ENCODE results near the gene CDKN2B-AS1. TPM values are rescaled to one million over a fixed set of nuclear protein-coding genes. Genes with fewer than 3 reads are reported as not detected.
A peak's percentile ranks its signal among the peaks of the same experiment; 100 is the strongest.

CDKN2B-AS1 gene
- total RNA-seq, 1 experiment from 2014 or later: not detected

- Histone ChIP-seq H2BK20ac (ENCODE audit: low read depth, low read length, poor library complexity, severe bottlenecking) (peak overlapping the region; percentile 60), H3K4me1 (ENCODE audit: insufficient read depth, low read length) (peaks cover 5% of the 10 kb centered on the region; the same call in 1 of the 2 replicates), H3K18ac (ENCODE audit: insufficient read length, low read depth, low read length) (no peak overlapping the region)
Observed at GRCh38 chr9:22102146-22103053, 107.8 kb downstream of the CDKN2B-AS1 start.

More at GRCh38 chr9:22102146-22103053, 107.8 kb downstream of the CDKN2B-AS1 start:
- Histone ChIP-seq H2AFZ (ENCODE audit: low read length) (no peak overlapping the region), H3K23me2 (ENCODE audit: insufficient read length, low read depth, low read length, poor library complexity, severe bottlenecking) (no peaks in the 10 kb centered on the region), H3K23ac (ENCODE audit: insufficient read length, low read depth, low read length) (no peak overlapping the region), H3K79me2 (ENCODE audit: insufficient read depth, low read length) (no peaks in the 10 kb centered on the region), H4K20me1 (ENCODE audit: control insufficient read depth, insufficient read depth, insufficient read length) (no peaks in the 10 kb centered on the region), H3K56ac (ENCODE audit: insufficient read length, low read depth, low read length) (no peak overlapping the region), H3K4ac (ENCODE audit: low read depth, low read length) (no peak overlapping the region), H2BK12ac (ENCODE audit: insufficient read length, low read depth, low read length) (no peak overlapping the region), H3K27me3 (ENCODE audit: insufficient read depth, low read length) (no peaks in the 10 kb centered on the region), H3K9me3 (ENCODE audit: control insufficient read depth, low read depth, low read length) (no peaks in the 10 kb centered on the region), H4K91ac (ENCODE audit: insufficient read length, low read depth, low read length) (no peak overlapping the region), H4K8ac (replicated peaks; ENCODE audit: insufficient read length, low read depth, low read length) (no peak overlapping the region), H2BK5ac (ENCODE audit: insufficient read length, low read length) (no peak overlapping the region), H2BK15ac (ENCODE audit: low read depth, low read length) (no peak overlapping the region), H2AK5ac (ENCODE audit: insufficient read length, low read length) (no peak overlapping the region), H3K9ac (ENCODE audit: extremely low read depth, insufficient read length, low read length) (no peak overlapping the region), H3K4me2 (ENCODE audit: insufficient read depth, insufficient read length, low read length) (no peak overlapping the region), H2BK120ac (ENCODE audit: low read depth, low read length, poor library complexity, severe bottlenecking) (no peak overlapping the region), H3K14ac (ENCODE audit: insufficient read depth, low read length) (no peak overlapping the region), H3K27ac (ENCODE audit: insufficient read length, low read depth, low read length) (no peak overlapping the region), H3K79me1 (ENCODE audit: insufficient read depth, low read depth, low read length, poor library complexity, severe bottlenecking) (no peaks in the 10 kb centered on the region), H4K5ac (ENCODE audit: insufficient read length, low read depth, low read length) (no peak overlapping the region), H3T11ph (ENCODE audit: low read length) (no peak overlapping the region)
- H3K4me3 Mint-ChIP-seq: no peak overlapping the region
- H3K4me1 Mint-ChIP-seq: peaks cover 17 to 23% of the 10 kb centered on the region in 2 experiments
- H3K27ac Mint-ChIP-seq: 0 out of 7 replicates have a peak overlapping the region, but pooled peaks of 1 of the 3 experiments have one; percentile 55
- TF ChIP-seq, protein P1, sequence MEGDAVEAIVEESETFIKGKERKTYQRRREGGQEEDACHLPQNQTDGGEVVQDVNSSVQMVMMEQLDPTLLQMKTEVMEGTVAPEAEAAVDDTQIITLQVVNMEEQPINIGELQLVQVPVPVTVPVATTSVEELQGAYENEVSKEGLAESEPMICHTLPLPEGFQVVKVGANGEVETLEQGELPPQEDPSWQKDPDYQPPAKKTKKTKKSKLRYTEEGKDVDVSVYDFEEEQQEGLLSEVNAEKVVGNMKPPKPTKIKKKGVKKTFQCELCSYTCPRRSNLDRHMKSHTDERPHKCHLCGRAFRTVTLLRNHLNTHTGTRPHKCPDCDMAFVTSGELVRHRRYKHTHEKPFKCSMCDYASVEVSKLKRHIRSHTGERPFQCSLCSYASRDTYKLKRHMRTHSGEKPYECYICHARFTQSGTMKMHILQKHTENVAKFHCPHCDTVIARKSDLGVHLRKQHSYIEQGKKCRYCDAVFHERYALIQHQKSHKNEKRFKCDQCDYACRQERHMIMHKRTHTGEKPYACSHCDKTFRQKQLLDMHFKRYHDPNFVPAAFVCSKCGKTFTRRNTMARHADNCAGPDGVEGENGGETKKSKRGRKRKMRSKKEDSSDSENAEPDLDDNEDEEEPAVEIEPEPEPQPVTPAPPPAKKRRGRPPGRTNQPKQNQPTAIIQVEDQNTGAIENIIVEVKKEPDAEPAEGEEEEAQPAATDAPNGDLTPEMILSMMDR (conservative IDR thresholded peaks at IDR 0.05): no peak
- H3K36me3 Mint-ChIP-seq (ENCODE audit: insufficient read depth in 1 of 3, low read depth in 3 of 3): no peaks in the 10 kb centered on the region
- no CpG with 5 or more reads among the region's 4 CpGs for WGBS (ENCODE audit: extremely low coverage, insufficient read length, low lambda C conversion rate)
- no peak for DNase-seq
- H3K27me3 Mint-ChIP-seq (ENCODE audit: low read depth): no peaks in the 10 kb centered on the region
- no peaks in the 10 kb centered on the region for H3K9me3 Mint-ChIP-seq

All from H9 (cell line).